Stomach (tissue), 9 donors: ENCODE measurements around the gene UBTD1. TPM values are rescaled to one million over a fixed set of nuclear protein-coding genes. Genes with fewer than 3 reads are reported as not detected.

Experiments used
- DNase-seq, 2 donors: peaks; one replicate each; pipeline versions ENCODE4 v3.0.0 to v3.0.0-alpha.2; 2013 to 2019
- H3K27ac ChIP-seq, 5 donors: fragments of 200-600 bp in 4 of 5; sonication (generic) in 4 of 5; one replicate each; pipeline ENCODE4 v1.5.1; 2013 to 2019; ENCODE audit warnings: mild to moderate bottlenecking in 1 of 5, moderate library complexity in 1 of 5
- H3K27me3 ChIP-seq, 3 donors: fragments of 200-600 bp; sonication (generic); one replicate each; pipeline ENCODE4 v1.5.1; 2017 to 2019; ENCODE audit warnings: mixed run types in 1 of 3
- H3K36me3 ChIP-seq, 4 donors: fragments of 200-600 bp; sonication (generic); 1 replicate in 3 of 4; 2 replicates in 1 of 4; pipeline ENCODE4 v1.5.1; 2016 to 2019
- H3K4me1 ChIP-seq, 4 donors: fragments of 200-600 bp; sonication (generic); one replicate each; pipeline ENCODE4 v1.5.1; 2016 to 2019
- H3K4me3 ChIP-seq, 4 donors: fragments of 200-600 bp; sonication (generic) in 3 of 4; one replicate each; pipeline ENCODE4 v1.5.1; 2016 to 2019; ENCODE audit warnings: mild to moderate bottlenecking in 1 of 4
- H3K9me3 ChIP-seq, 4 donors: fragments of 200-600 bp; sonication (generic); one replicate each; pipeline ENCODE4 v1.5.1; 2016 to 2019
- EP300 ChIP-seq: sonication (generic); formaldehyde crosslinking; IDR thresholded peaks from one replicate; pipeline ENCODE4 v1.6.1; 2017; ENCODE audit warnings: antibody characterized with exemption
- POLR2A ChIP-seq, 4 donors: fragments of 450-650 bp; IDR thresholded peaks; one replicate each; pipeline ENCODE4 v1.6.1; 2016; ENCODE audit warnings: antibody characterized with exemption in 4 of 4, control low read depth in 2 of 4, mild to moderate bottlenecking in 1 of 4, moderate library complexity in 1 of 4
- POLR2AphosphoS5 ChIP-seq, 3 donors: sonication (generic); formaldehyde crosslinking; IDR thresholded peaks; one replicate each; pipeline ENCODE4 v1.6.1; 2016; ENCODE audit warnings: antibody characterized with exemption in 3 of 3
- WGBS, 5 donors: extraction: QIAGEN DNeasy Blood & Tissue Kit in 3 of 5; methylation state at CpG; one replicate each; pipeline versions ENCODE4 v1.1.5 to v1.1.7; 2013 to 2018; 5-methylcytosine and 5-hydroxymethylcytosine counted together
- intact Hi-C: fragments of 100-400 bp; cut with DNase I; formaldehyde crosslinking; loops from one replicate; pipeline ENCODE4 v1.15.1; 2023; ENCODE audit warnings: low total_unique reads
- polyA plus RNA-seq, 3 donors: library from polyadenylated mRNA; stranded (reverse); fragments of 200-250 nt; gene quantifications; one replicate each; pipeline ENCODE4 v1.2.3, GENCODE V29; 2013
- total RNA-seq, 5 donors: library from RNA; depleted of rRNA; stranded (reverse); fragments of >200 nt; gene quantifications; one replicate each; pipeline versions ENCODE4 v1.1.0 to v1.2.3, GENCODE V29; 2014 to 2016
- TF ChIP-seq, protein P1 (sequence below), 7 experiments: fragments of 450-650 bp in 4 of 7; fragments of 200-600 bp in 3 of 7; sonication (generic) in 3 of 7; IDR thresholded peaks; one replicate each; pipeline ENCODE4 v1.5.1; 2016 to 2019; ENCODE audit warnings: antibody characterized with exemption in 7 of 7, control low read depth in 2 of 7, mild to moderate bottlenecking in 1 of 7
- donor health status: healthy with polysubstance abuse.
- donor health status: Bipolar disorder and iron deficiency.
- donor health status: healthy.

Gene UBTD1
- total and polyA plus RNA-seq, 8 donors = 1.3 to 22.9 (median 8.1) TPM

DNA sequence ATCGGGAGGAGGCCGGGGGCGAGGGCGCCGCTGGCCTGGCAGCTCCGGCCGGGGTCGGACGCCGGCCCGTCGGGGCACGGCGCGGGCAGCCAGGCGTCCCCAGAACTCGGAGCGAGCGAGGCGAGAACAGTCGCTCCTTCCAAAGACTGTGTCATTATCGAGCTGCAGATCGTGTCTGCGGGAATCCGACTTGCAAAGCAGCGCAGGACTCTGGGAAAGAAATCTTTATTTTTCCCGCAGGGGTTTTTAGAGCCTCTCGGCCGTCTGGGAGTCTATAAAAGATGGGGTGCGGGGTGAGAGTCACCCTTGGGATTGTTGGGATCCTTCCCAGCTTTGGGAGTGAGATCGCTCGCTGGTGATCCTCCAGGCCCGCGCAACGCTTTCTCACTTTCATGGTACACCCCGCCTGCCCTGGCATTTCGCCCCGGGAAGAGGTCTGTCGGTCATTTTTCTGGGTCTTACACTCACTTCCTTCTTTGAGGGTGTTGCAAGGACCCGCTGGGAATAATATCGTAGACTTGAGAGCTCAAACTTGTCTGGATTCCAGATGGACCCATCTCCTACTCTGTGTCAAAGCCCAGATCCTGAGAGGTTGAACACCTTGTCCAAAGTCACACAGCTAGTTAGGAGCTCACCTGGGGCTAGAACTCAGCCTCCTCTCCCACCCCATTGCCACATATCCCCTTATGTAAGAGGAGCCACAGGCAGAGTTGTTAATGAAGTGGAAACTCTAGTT lies 1.0 kb downstream of the UBTD1 start:
- intact Hi-C loops = no loop called here
- Histone ChIP-seq H3K4me1 (peaks cover 16 to 49% (median 32%) of the 10 kb centered on the region in 4 donors), H3K27ac (peak overlapping the region; percentile 90 to 95 (median 95)), H3K27me3 (no peaks in the 10 kb centered on the region), H3K4me3 (peak overlapping the region; percentile 76 to 97 (median 94)), H3K9me3 (no peaks in the 10 kb centered on the region), H3K36me3 (no peaks in the 10 kb centered on the region)
- TF ChIP-seq, protein P1, sequence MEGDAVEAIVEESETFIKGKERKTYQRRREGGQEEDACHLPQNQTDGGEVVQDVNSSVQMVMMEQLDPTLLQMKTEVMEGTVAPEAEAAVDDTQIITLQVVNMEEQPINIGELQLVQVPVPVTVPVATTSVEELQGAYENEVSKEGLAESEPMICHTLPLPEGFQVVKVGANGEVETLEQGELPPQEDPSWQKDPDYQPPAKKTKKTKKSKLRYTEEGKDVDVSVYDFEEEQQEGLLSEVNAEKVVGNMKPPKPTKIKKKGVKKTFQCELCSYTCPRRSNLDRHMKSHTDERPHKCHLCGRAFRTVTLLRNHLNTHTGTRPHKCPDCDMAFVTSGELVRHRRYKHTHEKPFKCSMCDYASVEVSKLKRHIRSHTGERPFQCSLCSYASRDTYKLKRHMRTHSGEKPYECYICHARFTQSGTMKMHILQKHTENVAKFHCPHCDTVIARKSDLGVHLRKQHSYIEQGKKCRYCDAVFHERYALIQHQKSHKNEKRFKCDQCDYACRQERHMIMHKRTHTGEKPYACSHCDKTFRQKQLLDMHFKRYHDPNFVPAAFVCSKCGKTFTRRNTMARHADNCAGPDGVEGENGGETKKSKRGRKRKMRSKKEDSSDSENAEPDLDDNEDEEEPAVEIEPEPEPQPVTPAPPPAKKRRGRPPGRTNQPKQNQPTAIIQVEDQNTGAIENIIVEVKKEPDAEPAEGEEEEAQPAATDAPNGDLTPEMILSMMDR (IDR thresholded peaks at IDR 0.05) = no peak
- no peak for TF ChIP-seq POLR2A (IDR thresholded peaks at IDR 0.05)
- TF ChIP-seq EP300 = no peak
- no peak for TF ChIP-seq POLR2AphosphoS5 (IDR thresholded peaks at IDR 0.05)
- peak; percentile 57 to 58 for DNase-seq
- WGBS, 5 donors = 1 to 5% (median 1%) methylated on average over 16 to 41 of the region's 41 CpGs

DNA sequence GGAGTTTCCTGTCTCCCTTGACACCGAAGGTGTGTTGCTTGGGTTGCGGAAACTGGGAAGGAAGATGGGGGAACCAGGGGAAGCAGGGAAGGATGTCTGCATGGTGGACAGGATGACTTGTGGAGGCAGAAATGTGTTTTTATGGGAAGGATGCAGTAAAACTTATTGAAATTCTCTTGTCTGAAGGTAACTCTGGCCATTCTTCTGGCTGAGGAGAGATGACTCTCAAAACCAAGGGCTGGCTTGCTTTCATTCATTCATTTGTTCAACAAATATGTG lies 1.5 kb downstream of the UBTD1 start:
- DNase-seq = no peak
- Histone ChIP-seq H3K27ac (peak overlapping the region in 3 of 5 donors; percentile 95), H3K9me3 (no peaks in the 10 kb centered on the region), H3K27me3 (no peaks in the 10 kb centered on the region), H3K4me3 (peak overlapping the region; percentile 76 to 97 (median 94)), H3K36me3 (no peaks in the 10 kb centered on the region), H3K4me1 (peaks cover 11 to 45% (median 29%) of the 10 kb centered on the region in 4 donors)
- WGBS, 5 donors = 71 to 91% (median 82%) methylated on average over 2 of the region's 2 CpGs
- intact Hi-C loops = no loop called here
- TF ChIP-seq, protein P1 (IDR thresholded peaks at IDR 0.05) = no peak
- no peak for TF ChIP-seq EP300
- TF ChIP-seq POLR2AphosphoS5 (IDR thresholded peaks at IDR 0.05) = no peak
- no peak for TF ChIP-seq POLR2A (IDR thresholded peaks at IDR 0.05)

DNA sequence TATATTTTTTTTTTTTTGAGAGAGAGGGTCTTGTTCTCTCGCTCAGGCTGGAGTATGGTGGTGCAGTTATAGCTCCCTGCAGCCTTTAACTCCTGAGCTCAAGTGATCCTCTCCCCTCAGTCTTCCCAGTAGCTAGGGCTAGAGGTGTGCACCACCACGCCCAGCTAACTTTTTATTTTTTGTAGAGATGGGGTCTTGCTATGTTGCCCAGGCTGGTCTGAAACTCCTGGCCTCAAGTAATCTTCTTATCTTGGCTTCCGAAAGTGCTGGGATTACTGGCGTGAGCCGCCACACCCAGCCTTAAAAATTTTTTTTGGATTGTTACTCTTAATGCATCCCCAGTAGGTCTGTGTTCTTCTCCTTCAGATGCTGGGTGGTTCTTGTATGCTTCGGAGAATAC lies 4.2 kb downstream of the UBTD1 start:
- Histone ChIP-seq H3K36me3 (no peaks in the 10 kb centered on the region), H3K4me3 (no peak overlapping the region), H3K9me3 (no peaks in the 10 kb centered on the region), H3K4me1 (peaks cover 9 to 26% (median 12%) of the 10 kb centered on the region in 4 donors), H3K27ac (no peak overlapping the region), H3K27me3 (no peaks in the 10 kb centered on the region)
- 92 to 95% (median 93%) methylated on average over 6 of the region's 6 CpGs for WGBS, 5 donors
- intact Hi-C loops = no loop called here
- DNase-seq = no peak
- no peak for TF ChIP-seq POLR2AphosphoS5 (IDR thresholded peaks at IDR 0.05)
- TF ChIP-seq, protein P1 (IDR thresholded peaks at IDR 0.05) = no peak
- TF ChIP-seq POLR2A (IDR thresholded peaks at IDR 0.05) = no peak
- TF ChIP-seq EP300 = no peak

DNA sequence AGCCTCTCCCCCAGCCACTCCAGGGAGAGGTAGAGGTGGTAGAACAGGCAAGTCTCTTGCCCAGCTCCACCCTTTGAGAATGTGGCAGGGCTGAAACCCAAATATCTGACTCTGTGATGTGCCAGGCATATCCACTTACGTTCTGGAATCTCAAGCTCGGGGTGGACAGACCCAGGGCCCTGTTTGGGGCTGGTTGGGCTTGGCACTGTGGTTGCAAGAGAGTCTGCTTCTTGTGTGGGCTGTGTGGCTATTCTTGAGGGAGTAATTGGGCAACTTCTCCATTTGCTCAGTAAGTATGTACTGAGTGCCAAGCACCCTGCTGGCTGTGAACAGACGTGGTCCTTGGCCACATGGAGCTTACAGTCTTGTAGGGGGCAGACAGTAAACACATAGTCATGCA lies 4.7 kb downstream of the UBTD1 start:
- intact Hi-C loops = no loop called here
- DNase-seq = no peak
- Histone ChIP-seq H3K36me3 (no peaks in the 10 kb centered on the region), H3K27me3 (no peaks in the 10 kb centered on the region), H3K4me3 (no peak overlapping the region), H3K4me1 (peaks cover 9 to 26% (median 12%) of the 10 kb centered on the region in 4 donors), H3K9me3 (no peaks in the 10 kb centered on the region), H3K27ac (no peak overlapping the region)
- 68 to 83% (median 81%) methylated on average over 3 of the region's 3 CpGs for WGBS, 5 donors
- TF ChIP-seq POLR2A (IDR thresholded peaks at IDR 0.05) = no peak
- no peak for TF ChIP-seq EP300
- TF ChIP-seq POLR2AphosphoS5 (IDR thresholded peaks at IDR 0.05) = no peak
- TF ChIP-seq, protein P1 (IDR thresholded peaks at IDR 0.05) = no peak
